ENCODE results near the gene CSNK1G3.
"Not testable (repeated sequence)": the region's sequence is repeated elsewhere in the genome, so short reads cannot be mapped to it uniquely, and the experiment has no call there.

The CSNK1G3 gene

GRCh38 chr5:123511648-123512605 is at the start of gene CSNK1G3:
CSNK1G3 (plus strand) TSS chr5:123512177; CDS start chr5:123545664, 33,487 bp downstream.
- peak; percentile 96 for DNase-seq (ENCODE audit: low spot score)
- peak; percentile 69 for FAIRE-seq

DNA sequence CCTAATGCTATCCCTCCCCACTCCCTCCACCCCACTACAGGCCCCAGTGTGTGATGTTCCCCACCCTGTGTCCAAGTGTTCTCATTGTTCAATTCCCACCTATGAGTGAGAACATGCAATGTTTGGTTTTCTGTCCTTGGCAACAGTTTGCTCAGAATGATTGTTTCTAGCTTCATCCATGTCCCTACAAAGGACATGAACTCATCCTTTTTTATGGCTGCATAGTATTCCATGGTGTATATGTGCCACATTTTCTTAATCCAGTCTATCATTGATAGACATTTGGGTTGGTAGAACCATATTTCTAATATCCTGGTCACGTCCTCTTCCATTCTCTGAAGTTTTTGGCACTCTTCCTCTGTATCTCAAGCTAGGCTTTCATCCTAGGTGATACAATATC is 45.1 kb upstream of the CSNK1G3 start:
- not testable (repeated sequence) for FAIRE-seq; DNase-seq (ENCODE audit: low spot score)

DNA sequence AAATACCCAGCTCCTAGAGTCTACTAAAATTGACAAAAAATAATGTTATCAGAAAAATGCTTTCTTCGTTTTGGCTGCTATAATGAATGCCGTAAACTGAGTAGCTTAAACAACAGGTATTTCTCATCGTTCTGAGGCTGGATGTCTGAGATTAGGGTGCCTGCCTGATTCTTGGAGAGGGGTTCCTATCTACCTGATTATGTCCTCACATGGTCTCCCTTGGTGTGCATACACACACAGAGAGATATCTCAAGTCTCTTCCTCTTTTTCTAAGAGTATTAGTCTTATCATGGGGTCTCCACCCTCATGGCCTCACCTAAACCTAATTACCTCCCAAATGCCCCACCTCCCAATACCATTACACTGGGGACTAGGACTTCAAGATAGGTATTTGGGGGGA is 40.6 kb upstream of the CSNK1G3 start:
- no peak for DNase-seq (ENCODE audit: low spot score)
- no peak for FAIRE-seq

DNA sequence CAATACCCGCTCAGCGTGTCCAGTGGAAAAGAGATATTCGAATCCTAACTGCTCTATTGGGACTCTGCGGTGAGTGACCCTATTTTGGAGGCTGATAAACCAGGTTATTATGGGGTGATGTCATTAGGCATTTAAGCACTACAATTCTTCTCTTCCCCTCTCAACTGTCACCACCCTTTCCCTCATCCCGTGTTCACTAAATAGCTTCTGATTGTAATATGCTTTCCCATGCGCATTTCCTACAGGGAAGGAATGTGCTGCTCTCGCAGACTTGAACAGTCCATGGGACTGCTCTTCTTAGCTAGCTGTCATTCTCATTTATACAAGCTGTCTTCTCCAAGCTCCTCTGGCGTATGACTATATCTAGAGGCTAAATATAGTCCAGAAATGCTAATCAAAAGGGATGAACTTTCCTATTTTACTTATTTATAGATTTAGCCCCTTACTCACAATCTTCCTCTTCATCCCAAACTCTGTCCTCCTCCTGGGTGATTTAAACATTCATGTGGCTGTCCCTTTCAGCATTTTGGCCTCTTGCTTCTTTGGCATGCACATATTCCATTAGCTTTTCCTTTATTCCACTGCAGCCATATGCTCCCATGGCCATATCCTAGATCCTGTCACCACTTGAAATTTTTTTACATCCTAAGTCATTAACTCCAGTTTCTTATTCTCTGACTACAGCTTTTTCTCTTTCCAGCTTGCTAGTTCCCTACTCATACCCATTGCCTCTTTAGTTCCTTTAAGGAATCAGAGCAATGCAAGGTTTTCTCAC is 39.6 kb upstream of the CSNK1G3 start:
- FAIRE-seq (no peak), DNase-seq (ENCODE audit: low spot score) (no peak)

DNA sequence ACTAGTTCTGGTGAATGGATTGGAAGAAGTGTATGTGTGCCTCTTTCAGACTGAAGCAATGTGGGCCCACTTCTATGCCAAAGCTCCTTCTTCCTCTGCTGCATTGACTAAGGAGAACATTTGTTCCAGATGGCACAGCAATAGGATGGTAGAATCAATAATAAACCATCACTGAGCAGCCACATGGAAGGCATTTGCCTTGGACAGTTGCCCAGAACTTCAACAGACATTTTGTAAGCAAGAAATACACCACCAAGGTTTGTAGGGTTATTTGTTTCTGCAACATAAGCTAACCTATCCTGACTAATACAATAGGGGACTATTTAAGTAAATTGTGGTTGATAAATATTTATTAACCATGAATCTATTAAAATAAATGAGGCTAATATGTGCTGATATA is 37.7 kb upstream of the CSNK1G3 start:
- FAIRE-seq: no peak
- DNase-seq (ENCODE audit: low spot score): no peak

- FAIRE-seq (no peak), DNase-seq (ENCODE audit: low spot score) (no peak)
Measured at GRCh38 chr5:123476731-123477130, 35.2 kb upstream of the CSNK1G3 start.

DNA sequence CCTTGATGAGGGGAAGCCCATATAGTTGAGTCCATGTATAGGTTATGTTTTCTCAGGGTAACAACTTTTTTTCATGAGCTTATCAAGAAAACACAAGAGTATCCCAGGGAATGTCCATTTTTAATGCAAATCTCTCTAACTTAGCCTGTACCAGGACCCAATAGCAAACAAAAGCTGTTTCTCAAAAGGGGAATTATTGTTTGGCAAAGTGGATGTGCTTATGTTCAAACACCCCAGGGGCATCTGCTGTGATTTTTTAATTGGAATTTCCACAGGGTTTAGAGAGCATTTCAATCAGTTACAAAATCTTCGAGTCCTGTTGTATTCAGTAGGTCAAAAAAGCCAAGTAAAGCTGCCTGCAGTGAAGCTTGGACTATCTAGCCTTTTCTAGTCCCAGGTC is 33.4 kb upstream of the CSNK1G3 start:
- no peak for FAIRE-seq
- no peak for DNase-seq (ENCODE audit: low spot score)

- no peak for FAIRE-seq
Measured at GRCh38 chr5:123482258-123482657, 29.7 kb upstream of the CSNK1G3 start.

DNA sequence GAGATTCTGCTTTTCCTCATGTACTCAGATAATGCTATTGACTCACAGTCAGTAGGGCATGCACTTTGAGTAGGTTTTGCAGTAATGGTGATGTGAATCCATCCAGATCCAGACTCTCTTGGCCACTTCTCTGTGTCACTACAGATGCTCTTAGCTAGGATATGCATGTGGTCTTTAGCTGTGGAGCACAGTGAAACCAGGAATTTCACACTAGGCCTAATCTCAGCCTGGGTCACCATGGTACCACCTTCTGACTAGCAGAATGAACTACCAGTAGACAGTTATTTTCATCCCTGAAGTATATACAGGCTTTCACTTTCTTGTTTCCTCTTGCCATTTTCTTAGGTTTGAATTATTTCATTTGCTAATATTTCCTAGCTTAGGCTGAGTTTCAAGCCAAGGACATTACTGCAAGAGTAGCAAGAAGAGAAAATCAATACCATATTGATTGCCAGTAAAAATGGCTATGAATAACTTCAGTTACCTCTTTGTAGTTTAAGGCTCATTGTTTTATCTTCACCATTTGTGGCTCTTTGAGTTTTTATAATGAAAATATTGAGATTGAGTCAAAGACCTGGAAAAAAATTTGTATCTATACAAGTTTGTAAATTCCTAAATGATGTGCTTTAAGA is 28.4 kb upstream of the CSNK1G3 start:
- FAIRE-seq (no peak), DNase-seq (ENCODE audit: low spot score) (no peak)

More at GRCh38 chr5:123482258-123482657, 29.7 kb upstream of the CSNK1G3 start:
- DNase-seq (ENCODE audit: low spot score): no peak

DNA sequence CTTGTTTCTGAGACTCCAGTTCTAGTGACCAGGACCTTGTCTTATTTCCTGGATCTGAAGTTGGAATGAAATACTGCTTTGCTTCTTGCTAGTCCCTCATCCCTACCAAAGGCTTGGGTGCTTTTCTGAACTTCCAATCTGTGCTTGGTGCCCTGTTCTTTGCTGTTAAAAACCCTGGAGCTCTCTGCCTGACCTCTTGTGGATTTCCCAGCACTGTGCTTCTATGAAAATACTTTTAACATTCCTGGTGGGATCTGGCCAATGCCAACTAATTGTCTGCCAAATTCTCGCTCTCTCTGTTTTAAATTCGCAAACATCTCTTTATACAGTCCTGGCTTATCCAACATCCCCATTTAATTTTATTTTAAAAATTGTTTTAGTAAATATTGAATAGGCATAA is 26.7 kb upstream of the CSNK1G3 start:
- DNase-seq (ENCODE audit: low spot score): no peak
- FAIRE-seq: no peak

- FAIRE-seq (no peak), DNase-seq (ENCODE audit: low spot score) (no peak)
Measured at GRCh38 chr5:123486951-123487655, 24.9 kb upstream of the CSNK1G3 start.

GRCh38 chr5:123490974-123491373 is 21.0 kb upstream of the CSNK1G3 start:
- no peak for DNase-seq (ENCODE audit: low spot score)
- no peak for FAIRE-seq

- not testable (repeated sequence) for FAIRE-seq; DNase-seq (ENCODE audit: low spot score)
Measured at GRCh38 chr5:123495211-123495610, 16.8 kb upstream of the CSNK1G3 start.

DNA sequence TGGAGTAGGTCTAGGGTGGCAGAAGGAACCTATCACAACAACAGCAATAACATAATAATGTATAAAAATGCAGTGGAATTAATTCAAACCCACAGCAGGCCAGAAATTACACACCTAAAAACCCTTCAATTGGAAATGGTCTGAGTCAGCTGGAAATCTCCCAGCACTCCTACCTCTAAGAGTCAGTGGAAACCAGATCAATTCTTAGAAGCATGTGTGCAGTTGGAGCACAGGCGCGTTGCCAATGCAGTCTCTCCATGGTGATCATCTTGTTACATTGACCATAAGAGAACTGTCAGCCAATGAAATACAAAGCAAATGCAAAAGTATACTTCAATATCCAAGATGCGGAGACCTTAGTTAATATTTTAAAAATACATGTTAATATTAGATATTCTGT is 15.1 kb upstream of the CSNK1G3 start:
- DNase-seq (ENCODE audit: low spot score) (no peak), FAIRE-seq (no peak)

DNA sequence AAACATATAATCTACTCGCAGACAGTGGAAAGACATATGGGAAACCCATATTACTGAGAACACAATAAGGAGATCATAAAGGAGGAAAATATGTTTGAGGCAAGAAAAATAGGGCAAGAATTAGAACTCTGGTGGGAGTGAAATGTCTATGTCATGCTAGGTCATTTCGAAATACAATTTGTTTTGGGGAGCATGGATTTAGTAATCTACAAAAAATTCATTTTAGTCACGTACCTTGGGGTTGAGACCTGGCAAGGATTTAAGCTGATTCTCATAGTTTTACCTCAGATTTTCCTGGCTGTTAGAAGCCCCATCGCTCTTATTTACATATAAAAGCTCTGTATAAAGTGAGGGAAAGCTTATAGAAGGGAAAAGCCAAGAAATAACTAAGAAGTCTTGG is 11.5 kb upstream of the CSNK1G3 start:
- DNase-seq (ENCODE audit: low spot score) (no peak), FAIRE-seq (no peak)

DNA sequence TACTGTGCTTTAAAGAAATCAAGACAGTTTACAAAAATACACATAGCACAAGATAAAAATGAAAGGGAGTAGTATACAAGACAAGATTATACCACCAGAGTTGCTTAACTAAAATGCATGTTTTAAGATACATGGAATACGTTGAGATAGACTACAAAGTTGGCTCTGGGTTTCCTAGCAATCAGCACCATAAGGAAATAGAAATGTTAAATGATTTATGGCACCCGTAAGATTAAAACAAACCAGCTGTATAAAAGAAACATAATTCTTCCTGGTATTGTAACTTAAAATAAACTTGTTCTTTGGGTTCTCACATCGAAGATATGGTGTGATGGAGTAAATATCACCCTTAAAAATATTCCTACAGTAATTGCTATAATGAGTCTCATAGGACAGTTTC is 9.9 kb upstream of the CSNK1G3 start:
- FAIRE-seq (no peak), DNase-seq (ENCODE audit: low spot score) (no peak)

GRCh38 chr5:123503299-123503698 is 8.7 kb upstream of the CSNK1G3 start:
- no peak for FAIRE-seq
- no peak for DNase-seq (ENCODE audit: low spot score)

DNA sequence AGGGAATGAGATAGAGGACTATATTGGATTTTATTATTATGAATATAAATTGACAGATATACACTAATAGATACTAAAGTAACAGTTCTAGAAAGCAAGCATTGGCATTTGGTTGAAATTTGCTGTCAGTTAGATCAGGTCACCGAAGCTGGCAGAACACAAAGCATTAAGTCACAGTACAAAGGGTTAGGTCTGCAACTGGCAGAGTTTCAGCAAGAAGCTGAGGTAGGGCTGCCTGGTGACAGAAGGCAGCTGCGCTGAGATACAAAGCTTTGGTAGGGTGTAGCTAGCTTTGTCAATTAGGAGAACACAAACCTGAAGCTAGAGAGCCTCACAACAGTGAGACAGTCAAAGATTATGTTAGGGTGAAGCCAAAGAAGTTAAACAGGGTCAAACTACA is 6.3 kb upstream of the CSNK1G3 start:
- no peak for FAIRE-seq
- no peak for DNase-seq (ENCODE audit: low spot score)

DNA sequence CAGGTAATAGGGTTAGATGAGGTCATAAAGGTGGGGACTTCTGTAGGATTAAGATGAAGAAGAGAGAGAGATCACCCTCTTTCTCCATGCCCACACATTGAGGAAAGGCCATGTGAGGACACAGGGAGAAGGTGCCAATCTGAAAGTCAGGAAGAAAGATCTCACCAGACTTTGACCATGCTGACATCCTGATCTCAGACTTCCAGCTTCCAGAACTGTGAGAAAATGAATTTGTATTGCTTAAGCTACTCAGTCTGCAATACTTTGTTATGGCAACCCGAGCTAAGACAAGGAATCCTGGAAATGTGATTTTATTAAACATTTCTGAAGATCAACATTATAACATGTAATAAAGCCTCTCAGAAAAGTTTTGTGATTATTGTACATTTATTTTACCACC is 3.5 kb upstream of the CSNK1G3 start:
- no peak for DNase-seq (ENCODE audit: low spot score)
- FAIRE-seq: no peak

GRCh38 chr5:123511290-123511647 is 708 bp upstream of the CSNK1G3 start:
- peak; percentile 29 for DNase-seq (ENCODE audit: low spot score)

More at GRCh38 chr5:123511290-123511647, 708 bp upstream of the CSNK1G3 start:
- FAIRE-seq: no peak
